Heart left ventricle (tissue), 16 donors: ENCODE results near the gene ABHD5. TPM values are rescaled to one million over a fixed set of nuclear protein-coding genes. Genes with fewer than 3 reads are reported as not detected.

ENCODE experiments used
- ATAC-seq, 4 donors: fragments of 200-7000 bp; cut with Tn5 transposase; one replicate each; pipeline ENCODE4 v1.9.1; 2020 to 2022; ENCODE audit warnings: moderate library complexity in 4 of 4, mild to moderate bottlenecking in 3 of 4, moderate number of reproducible peaks in 1 of 4
- DNase-seq, 5 donors: peaks; one replicate each; pipeline ENCODE4 v3.0.0-alpha.2; 2020
- H3K27ac ChIP-seq, 12 donors: fragments of 200-600 bp; sonication (generic) in 4 of 12; one replicate each; pipeline versions ENCODE4 v1.5.0 to v1.8.0; 2016 to 2022; ENCODE audit warnings: mild to moderate bottlenecking in 2 of 12
- H3K27me3 ChIP-seq, 9 donors: fragments of 200-600 bp; sonication (generic) in 2 of 9; one replicate each; pipeline versions ENCODE4 v1.5.1 to v1.8.0; 2016 to 2022; ENCODE audit warnings: mild to moderate bottlenecking in 3 of 9
- H3K36me3 ChIP-seq, 9 donors: fragments of 200-600 bp; sonication (generic) in 2 of 9; one replicate each; pipeline versions ENCODE4 v1.5.0 to v1.8.0; 2018 to 2022; ENCODE audit warnings: mild to moderate bottlenecking in 2 of 9
- H3K4me1 ChIP-seq, 12 donors: fragments of 200-600 bp; sonication (generic) in 4 of 12; one replicate each; pipeline versions ENCODE4 v1.5.0 to v1.8.0; 2016 to 2022; ENCODE audit warnings: mild to moderate bottlenecking in 3 of 12
- H3K4me3 ChIP-seq, 12 donors: fragments of 200-600 bp; sonication (generic) in 4 of 12; one replicate each; pipeline versions ENCODE4 v1.5.0 to v1.8.0; 2017 to 2022; ENCODE audit warnings: mild to moderate bottlenecking in 9 of 12, moderate library complexity in 4 of 12
- H3K9me3 ChIP-seq, 12 donors: fragments of 200-600 bp; sonication (generic) in 4 of 12; one replicate each; pipeline versions ENCODE4 v1.5.0 to v1.8.0; 2016 to 2022; ENCODE audit warnings: mild to moderate bottlenecking in 1 of 12
- CTCF ChIP-seq, 12 donors: fragments of 200-600 bp; sonication (generic) in 4 of 12; IDR thresholded peaks; one replicate each; pipeline versions ENCODE4 v1.5.0 to v1.8.0; 2018 to 2022; ENCODE audit warnings: antibody characterized with exemption in 12 of 12, mild to moderate bottlenecking in 5 of 12
- POLR2A ChIP-seq, 2 donors: fragments of 450-650 bp; IDR thresholded peaks; one replicate each; pipeline ENCODE4 v1.6.1; 2017; ENCODE audit warnings: antibody characterized with exemption in 2 of 2, mild to moderate bottlenecking in 2 of 2, moderate library complexity in 2 of 2
- WGBS, 4 donors: extraction: QIAGEN DNeasy Blood & Tissue Kit in 2 of 4; methylation state at CpG; one replicate each; pipeline versions ENCODE4 v1.1.5 to v1.1.7; 2013 to 2018; 5-methylcytosine and 5-hydroxymethylcytosine counted together
- intact Hi-C, 10 donors: fragments of 100-400 bp; cut with DNase I; formaldehyde crosslinking; loops; one replicate each; pipeline versions ENCODE4 v1.11.1 to v1.14.2; 2022
- polyA plus RNA-seq, 2 donors: library from polyadenylated mRNA; stranded (reverse); fragments of 200-250 nt; gene quantifications; one replicate each; pipeline ENCODE4 v1.2.3, GENCODE V29; 2013
- total RNA-seq, 9 donors: library from RNA; depleted of rRNA in 2 of 9; stranded (reverse); fragments of >200 nt in 2 of 9; fragmentation: NEBNext Ultra II Directional in 3 of 9; extraction: Animal tissue kit (Norgen Biotek cat#: 25700) in 3 of 9; gene quantifications; one replicate each; pipeline versions ENCODE4 v1.1.0 to v1.2.4, GENCODE V29; 2016 to 2023
- donor health status: ischemic (EF 13 %, LVEDD 7.1; RV severe dilation, severe dysfunction).
- donor health status: healthy with polysubstance abuse.
- donor health status: DM: no; HTN: yes; CAD: no.
- donor health status: DM: no; HTN: no; CAD: no.
- donor health status: ischemic (EF 25% LVEDD 6.9; RV normal size, moderate dysfunction).
- donor health status: ischemic (EF 25% LVEDD 5.7; RV mildly dilated, moderate dysfunction).
- donor health status: healthy.
- donor health status: DM: yes; HTN: yes; CAD: no.
- donor health status: ischemic (EF 35%, LVEDD 5.7; RV mildly dilated, moderate dysfunction).
- donor health status: nonischemic (EF 11% LVEDD 7.7; RV severe dilation, severe dysfunction).
- donor health status: DM: yes; HTN: yes; CAD: no.
- donor health status: PGD.
- donor health status: ischemic (EF 29% LVEDD 5.4; RV normal size, mild dysfunction).
- donor health status: nonischemic (EF 23%, LVEDD 6.1; RV moderate dilation, normal function).

ABHD5 gene
- total and polyA plus RNA-seq, 11 donors = 8.5 to 103 (median 26.7) TPM

- TF ChIP-seq POLR2A (IDR thresholded peaks at IDR 0.05) (no peak), CTCF (IDR thresholded peaks at IDR 0.05) (no peak)
- Histone ChIP-seq H3K4me3 (no peak overlapping the region), H3K36me3 (no peaks in the 10 kb centered on the region), H3K27me3 (no peaks in the 10 kb centered on the region), H3K27ac (no peak overlapping the region), H3K4me1 (peaks cover 2 to 19% (median 14%) of the 10 kb centered on the region in 12 donors), H3K9me3 (no peaks in the 10 kb centered on the region)
- WGBS, 4 donors = 97 to 100% (median 100%) methylated on average over 1 of the region's 1 CpG
- DNase-seq (no peak), ATAC-seq (no peak)
- intact Hi-C loops = loop anchor here in 2 of 10 donors (5.0 kb wide), 1 partner anchor 65 kb away; the partner anchor contains the start of gene ANO10 (in 2 of the 2)
Measured at GRCh38 chr3:43687499-43687811, 3.3 kb upstream of the ABHD5 start.

GRCh38 chr3:43688245-43688650 lies 2.5 kb upstream of the ABHD5 start:
- ATAC-seq (no peak), DNase-seq (no peak)
- Histone ChIP-seq H3K36me3 (no peaks in the 10 kb centered on the region), H3K4me3 (no peak overlapping the region), H3K27me3 (no peaks in the 10 kb centered on the region), H3K9me3 (no peaks in the 10 kb centered on the region), H3K4me1 (peaks cover 2 to 25% (median 14%) of the 10 kb centered on the region in 12 donors), H3K27ac (no peak overlapping the region)
- intact Hi-C loops = loop anchor here in 2 of 10 donors (5.0 kb wide), 1 partner anchor 66 kb away; the partner anchor contains the start of gene ANO10 (in 2 of the 2)
- WGBS, 4 donors = 68 to 74% (median 70%) methylated on average over 4 of the region's 4 CpGs
- no peak for TF ChIP-seq CTCF (IDR thresholded peaks at IDR 0.05)
- no peak for TF ChIP-seq POLR2A (IDR thresholded peaks at IDR 0.05)

- intact Hi-C loops = loop anchor here in 2 of 10 donors (5.0 kb wide), 1 partner anchor 67 kb away; the partner anchor contains the start of gene ANO10 (in 2 of the 2)
- ATAC-seq = no peak
- H3K9me3 ChIP-seq = no peaks in the 10 kb centered on the region
- H3K4me3 ChIP-seq = no peak overlapping the region
- no peaks in the 10 kb centered on the region for H3K27me3 ChIP-seq
- 93 to 96% (median 94%) methylated on average over 2 of the region's 2 CpGs for WGBS, 4 donors
- DNase-seq = no peak
- no peaks in the 10 kb centered on the region for H3K36me3 ChIP-seq
- no peak overlapping the region for H3K27ac ChIP-seq
- TF ChIP-seq CTCF (IDR thresholded peaks at IDR 0.05) (no peak), POLR2A (IDR thresholded peaks at IDR 0.05) (no peak)
- peaks cover 2 to 29% (median 14%) of the 10 kb centered on the region in 12 donors for H3K4me1 ChIP-seq
Measured at GRCh38 chr3:43689166-43689565, 1.6 kb upstream of the ABHD5 start.

- H3K4me3 ChIP-seq = peak overlapping the region; percentile 73 to 98 (median 86)
- H3K27ac ChIP-seq = peak overlapping the region in 7 of 12 donors; percentile 77 to 95 (median 94)
- ATAC-seq (no peak), DNase-seq (peak in 3 of 5 donors; percentile 24 to 52 (median 39))
- H3K9me3 ChIP-seq = no peaks in the 10 kb centered on the region
- peaks cover 2 to 31% (median 14%) of the 10 kb centered on the region in 12 donors for H3K4me1 ChIP-seq
- 16 to 23% (median 20%) methylated on average over 26 of the region's 26 CpGs for WGBS, 4 donors
- intact Hi-C loops = loop anchor here in 7 of 10 donors (2.0 to 10.0 kb wide), 7 partner anchors 65 to 148 kb away; partner anchors contain the start of gene ANO10 (in 7 of the 7)
- H3K36me3 ChIP-seq = no peaks in the 10 kb centered on the region
- TF ChIP-seq CTCF (IDR thresholded peaks at IDR 0.05) = no peak
- no peak for TF ChIP-seq POLR2A (IDR thresholded peaks at IDR 0.05)
- H3K27me3 ChIP-seq = no peaks in the 10 kb centered on the region
Measured at GRCh38 chr3:43689766-43690399, 855 bp upstream of the ABHD5 start.
